Measurements from ENCODE around the gene HMG20A.

Gene HMG20A

DNA sequence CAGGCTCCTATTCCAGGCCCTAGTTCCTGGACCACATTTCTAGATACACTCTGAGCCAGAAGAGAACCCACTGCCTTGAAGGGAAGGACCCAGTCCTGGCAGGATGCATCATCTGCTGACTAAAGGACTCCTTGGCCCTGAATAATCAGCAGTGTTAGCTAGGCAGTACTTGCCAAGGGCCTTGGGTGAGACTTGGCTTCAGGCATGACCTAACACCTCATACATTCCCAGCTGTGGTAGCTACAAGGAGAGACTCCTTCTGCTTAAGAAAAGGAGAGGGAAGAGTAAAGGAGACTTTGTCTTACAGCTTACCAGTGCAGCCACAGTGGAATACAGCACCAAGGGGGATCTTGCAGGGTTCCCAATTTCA, 27.2 kb upstream of the HMG20A start:
- DNase-seq (ENCODE audit: low spot score): no peak
- H4K8ac ChIP-seq (ENCODE audit: low read depth, low read length): no peak overlapping the region
- no peak overlapping the region for H2AK5ac ChIP-seq (ENCODE audit: low read depth, low read length)
- no peak overlapping the region for H3K18ac ChIP-seq (ENCODE audit: low read length)
- H3K23ac ChIP-seq (ENCODE audit: low read depth, low read length, poor library complexity): no peak overlapping the region
- H3K14ac ChIP-seq (ENCODE audit: low read length): no peak overlapping the region
- no peak overlapping the region for H3K9ac ChIP-seq (ENCODE audit: low read depth, low read length, poor library complexity)
- H3K4me1 ChIP-seq (ENCODE audit: control insufficient read depth in 2 of 2, insufficient read depth in 1 of 2, low read depth in 1 of 2, low read length in 2 of 2): no peaks in the 10 kb centered on the region
- H2BK12ac ChIP-seq (ENCODE audit: low read length): no peak overlapping the region
- H2BK120ac ChIP-seq (ENCODE audit: low read depth, low read length): no peak overlapping the region
- no peak overlapping the region for H3K4me2 ChIP-seq (ENCODE audit: insufficient read depth, low read length, poor library complexity, severe bottlenecking)
- no peak overlapping the region for H4K91ac ChIP-seq (ENCODE audit: low read depth, low read length, poor library complexity)
- no peaks in the 10 kb centered on the region for H3K27me3 ChIP-seq (ENCODE audit: control insufficient read depth in 3 of 3, insufficient read depth in 3 of 3, low read depth in 1 of 3, low read length in 3 of 3)
- no peak overlapping the region for H3K4ac ChIP-seq (ENCODE audit: low read length)
- no peak overlapping the region for H2AFZ ChIP-seq (ENCODE audit: low read length)
- H3K36me3 ChIP-seq (replicated peaks in 1 of 2; ENCODE audit: control insufficient read depth in 2 of 2, insufficient read depth in 2 of 2, low read length in 2 of 2): peaks cover 0 to 5% of the 10 kb centered on the region in 2 donors
- no peak overlapping the region for H2BK15ac ChIP-seq (ENCODE audit: low read length)
- H3K27ac ChIP-seq (replicated peaks; ENCODE audit: low read length): no peak overlapping the region
- H3K4me3 ChIP-seq (ENCODE audit: low read length in 2 of 2): no peak overlapping the region
- H3K9me3 ChIP-seq (replicated peaks in 1 of 2; ENCODE audit: control insufficient read depth in 2 of 2, insufficient read depth in 1 of 2, low read depth in 1 of 2, low read length in 2 of 2): peaks cover 2 to 30% of the 10 kb centered on the region in 2 donors
- no peaks in the 10 kb centered on the region for H3K79me1 ChIP-seq (ENCODE audit: low read depth, low read length)
- H2BK5ac ChIP-seq (ENCODE audit: low read length): no peak overlapping the region

DNA sequence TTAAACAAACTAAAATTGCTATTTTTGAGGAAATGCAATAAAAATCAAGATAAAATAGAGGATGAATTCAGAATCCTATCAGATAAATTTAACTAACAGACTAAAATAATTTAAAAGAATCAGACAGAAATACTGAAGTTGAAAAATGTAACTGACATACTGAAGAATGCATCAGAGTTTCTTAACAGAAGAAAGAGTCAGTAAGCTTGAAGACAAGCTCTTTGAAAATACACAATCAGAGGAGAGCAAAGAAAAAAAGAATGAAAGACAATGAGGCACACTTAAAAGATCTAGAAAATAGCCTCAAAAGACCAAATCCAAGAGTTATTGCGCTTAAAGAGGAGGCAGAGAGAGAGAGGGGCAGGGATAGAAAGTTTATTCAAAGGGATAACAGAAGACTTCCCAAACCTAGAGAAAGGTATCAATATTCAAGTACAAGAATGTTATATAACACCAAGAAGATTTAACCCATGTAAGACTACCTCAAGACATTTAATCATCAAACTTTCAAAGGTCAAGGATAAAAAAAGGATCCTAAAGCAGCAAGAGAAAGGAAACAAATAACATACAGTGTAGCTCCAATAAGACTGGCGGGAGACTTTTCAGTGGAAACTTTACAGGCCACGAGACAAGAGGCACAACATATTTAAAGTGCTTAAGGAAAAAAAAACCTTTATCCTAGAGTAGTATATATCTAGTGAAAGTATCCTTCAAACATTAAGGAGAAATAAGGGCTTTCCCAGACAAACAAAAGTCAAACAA, 25.5 kb upstream of the HMG20A start:
- no peak overlapping the region for H3K14ac ChIP-seq (ENCODE audit: low read length)
- H2BK5ac ChIP-seq (ENCODE audit: low read length): no peak overlapping the region
- no peak for DNase-seq (ENCODE audit: low spot score)
- no peak overlapping the region for H4K91ac ChIP-seq (ENCODE audit: low read depth, low read length, poor library complexity)
- peaks cover 4 to 37% of the 10 kb centered on the region in 2 donors for H3K9me3 ChIP-seq (replicated peaks in 1 of 2; ENCODE audit: control insufficient read depth in 2 of 2, insufficient read depth in 1 of 2, low read depth in 1 of 2, low read length in 2 of 2)
- no peaks in the 10 kb centered on the region for H3K79me1 ChIP-seq (ENCODE audit: low read depth, low read length)
- H2BK120ac ChIP-seq (ENCODE audit: low read depth, low read length): no peak overlapping the region
- no peak overlapping the region for H3K4ac ChIP-seq (ENCODE audit: low read length)
- no peak overlapping the region for H2AK5ac ChIP-seq (ENCODE audit: low read depth, low read length)
- H3K4me1 ChIP-seq (ENCODE audit: control insufficient read depth in 2 of 2, insufficient read depth in 1 of 2, low read depth in 1 of 2, low read length in 2 of 2): no peaks in the 10 kb centered on the region
- no peak overlapping the region for H3K4me3 ChIP-seq (ENCODE audit: low read length in 2 of 2)
- no peak overlapping the region for H3K4me2 ChIP-seq (ENCODE audit: insufficient read depth, low read length, poor library complexity, severe bottlenecking)
- H3K23ac ChIP-seq (ENCODE audit: low read depth, low read length, poor library complexity): no peak overlapping the region
- WGBS, 2 donors (ENCODE audit: extremely low coverage in 2 of 2, insufficient read length in 2 of 2, insufficient replicate concordance in 1 of 2): no CpG with 5 or more reads among the region's 3 CpGs
- no peaks in the 10 kb centered on the region for H3K27me3 ChIP-seq (ENCODE audit: control insufficient read depth in 3 of 3, insufficient read depth in 3 of 3, low read depth in 1 of 3, low read length in 3 of 3)
- no peak overlapping the region for H3K9ac ChIP-seq (ENCODE audit: low read depth, low read length, poor library complexity)
- H2AFZ ChIP-seq (ENCODE audit: low read length): no peak overlapping the region
- no peak overlapping the region for H3K27ac ChIP-seq (replicated peaks; ENCODE audit: low read length)
- no peak overlapping the region for H2BK12ac ChIP-seq (ENCODE audit: low read length)
- H3K18ac ChIP-seq (ENCODE audit: low read length): no peak overlapping the region
- no peak overlapping the region for H4K8ac ChIP-seq (ENCODE audit: low read depth, low read length)
- H3K36me3 ChIP-seq (replicated peaks in 1 of 2; ENCODE audit: control insufficient read depth in 2 of 2, insufficient read depth in 2 of 2, low read length in 2 of 2): peaks cover 0 to 5% of the 10 kb centered on the region in 2 donors
- H2BK15ac ChIP-seq (ENCODE audit: low read length): no peak overlapping the region

DNA sequence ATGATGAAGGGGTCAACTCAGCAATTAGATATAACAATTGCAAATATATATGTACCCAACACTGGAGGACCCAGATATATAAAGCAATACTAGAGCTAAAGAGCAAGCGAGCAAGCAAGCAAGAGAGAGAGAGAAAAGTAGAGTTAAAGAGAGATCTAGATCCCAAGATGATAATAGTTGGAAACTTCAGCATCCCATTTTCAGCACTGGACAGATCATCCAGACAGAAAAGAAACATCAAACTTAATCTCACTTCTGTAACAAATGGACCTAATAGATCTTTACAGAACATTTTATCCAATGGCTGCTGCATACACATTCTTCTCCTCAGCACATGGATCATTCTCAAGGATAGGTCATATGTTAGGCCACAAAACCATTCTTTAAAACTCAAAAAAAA, 24.0 kb upstream of the HMG20A start:
- no peak overlapping the region for H2AK5ac ChIP-seq (ENCODE audit: low read depth, low read length)
- no peak overlapping the region for H2BK5ac ChIP-seq (ENCODE audit: low read length)
- no peaks in the 10 kb centered on the region for H3K4me1 ChIP-seq (ENCODE audit: control insufficient read depth in 2 of 2, insufficient read depth in 1 of 2, low read depth in 1 of 2, low read length in 2 of 2)
- no peak overlapping the region for H2BK15ac ChIP-seq (ENCODE audit: low read length)
- H3K23ac ChIP-seq (ENCODE audit: low read depth, low read length, poor library complexity): no peak overlapping the region
- H2BK120ac ChIP-seq (ENCODE audit: low read depth, low read length): no peak overlapping the region
- H3K9me3 ChIP-seq (replicated peaks in 1 of 2; ENCODE audit: control insufficient read depth in 2 of 2, insufficient read depth in 1 of 2, low read depth in 1 of 2, low read length in 2 of 2): peaks cover 4 to 40% of the 10 kb centered on the region in 2 donors
- no peak overlapping the region for H3K27ac ChIP-seq (replicated peaks; ENCODE audit: low read length)
- H3K79me1 ChIP-seq (ENCODE audit: low read depth, low read length): no peaks in the 10 kb centered on the region
- H3K36me3 ChIP-seq (replicated peaks in 1 of 2; ENCODE audit: control insufficient read depth in 2 of 2, insufficient read depth in 2 of 2, low read length in 2 of 2): peaks cover 0 to 5% of the 10 kb centered on the region in 2 donors
- H3K9ac ChIP-seq (ENCODE audit: low read depth, low read length, poor library complexity): no peak overlapping the region
- H3K27me3 ChIP-seq (ENCODE audit: control insufficient read depth in 3 of 3, insufficient read depth in 3 of 3, low read depth in 1 of 3, low read length in 3 of 3): no peaks in the 10 kb centered on the region
- no peak overlapping the region for H3K4me3 ChIP-seq (ENCODE audit: low read length in 2 of 2)
- H2BK12ac ChIP-seq (ENCODE audit: low read length): no peak overlapping the region
- WGBS, 2 donors (ENCODE audit: extremely low coverage in 2 of 2, insufficient read length in 2 of 2, insufficient replicate concordance in 1 of 2): no CpG with 5 or more reads among the region's 1 CpG
- H3K4ac ChIP-seq (ENCODE audit: low read length): no peak overlapping the region
- H2AFZ ChIP-seq (ENCODE audit: low read length): no peak overlapping the region
- no peak for DNase-seq (ENCODE audit: low spot score)
- no peak overlapping the region for H3K18ac ChIP-seq (ENCODE audit: low read length)
- no peak overlapping the region for H4K91ac ChIP-seq (ENCODE audit: low read depth, low read length, poor library complexity)
- no peak overlapping the region for H3K4me2 ChIP-seq (ENCODE audit: insufficient read depth, low read length, poor library complexity, severe bottlenecking)
- H4K8ac ChIP-seq (ENCODE audit: low read depth, low read length): no peak overlapping the region
- no peak overlapping the region for H3K14ac ChIP-seq (ENCODE audit: low read length)

DNA sequence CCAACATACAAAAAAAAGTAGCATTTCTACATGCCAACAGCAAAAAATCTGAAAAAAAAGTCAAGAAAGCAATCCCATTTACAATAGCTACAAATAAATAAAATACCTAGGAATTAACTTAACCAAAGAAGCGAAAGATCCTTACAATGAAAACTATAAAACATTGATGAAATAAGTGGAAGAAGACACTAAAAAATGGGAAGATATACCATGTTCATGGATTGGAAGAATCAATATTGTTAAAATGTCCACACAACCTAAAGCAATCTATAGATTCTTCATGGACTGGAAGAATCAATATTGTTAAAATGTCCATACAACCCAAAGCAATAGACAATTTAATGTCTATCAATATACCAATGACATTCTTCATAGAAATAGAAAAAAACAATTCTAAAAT, 21.8 kb upstream of the HMG20A start:
- H3K27me3 ChIP-seq (ENCODE audit: control insufficient read depth in 3 of 3, insufficient read depth in 3 of 3, low read depth in 1 of 3, low read length in 3 of 3): no peaks in the 10 kb centered on the region
- H3K23ac ChIP-seq (ENCODE audit: low read depth, low read length, poor library complexity): no peak overlapping the region
- H4K91ac ChIP-seq (ENCODE audit: low read depth, low read length, poor library complexity): no peak overlapping the region
- H3K36me3 ChIP-seq (replicated peaks in 1 of 2; ENCODE audit: control insufficient read depth in 2 of 2, insufficient read depth in 2 of 2, low read length in 2 of 2): peaks cover 0 to 2% of the 10 kb centered on the region in 2 donors
- no peak overlapping the region for H3K27ac ChIP-seq (replicated peaks; ENCODE audit: low read length)
- WGBS, 2 donors (ENCODE audit: extremely low coverage in 2 of 2, insufficient read length in 2 of 2, insufficient replicate concordance in 1 of 2): no CpG with 5 or more reads among the region's 1 CpG
- no peak overlapping the region for H3K14ac ChIP-seq (ENCODE audit: low read length)
- H3K4ac ChIP-seq (ENCODE audit: low read length): no peak overlapping the region
- no peak overlapping the region for H2BK120ac ChIP-seq (ENCODE audit: low read depth, low read length)
- no peak overlapping the region for H2BK12ac ChIP-seq (ENCODE audit: low read length)
- H3K79me1 ChIP-seq (ENCODE audit: low read depth, low read length): no peaks in the 10 kb centered on the region
- H3K4me2 ChIP-seq (ENCODE audit: insufficient read depth, low read length, poor library complexity, severe bottlenecking): no peak overlapping the region
- H3K18ac ChIP-seq (ENCODE audit: low read length): no peak overlapping the region
- H3K4me3 ChIP-seq (ENCODE audit: low read length in 2 of 2): no peak overlapping the region
- H3K9me3 ChIP-seq (replicated peaks in 1 of 2; ENCODE audit: control insufficient read depth in 2 of 2, insufficient read depth in 1 of 2, low read depth in 1 of 2, low read length in 2 of 2): peaks cover 4 to 35% of the 10 kb centered on the region in 2 donors
- no peak overlapping the region for H2AFZ ChIP-seq (ENCODE audit: low read length)
- H2AK5ac ChIP-seq (ENCODE audit: low read depth, low read length): no peak overlapping the region
- no peaks in the 10 kb centered on the region for H3K4me1 ChIP-seq (ENCODE audit: control insufficient read depth in 2 of 2, insufficient read depth in 1 of 2, low read depth in 1 of 2, low read length in 2 of 2)
- no peak overlapping the region for H4K8ac ChIP-seq (ENCODE audit: low read depth, low read length)
- no peak overlapping the region for H3K9ac ChIP-seq (ENCODE audit: low read depth, low read length, poor library complexity)
- no peak for DNase-seq (ENCODE audit: low spot score)
- H2BK5ac ChIP-seq (ENCODE audit: low read length): no peak overlapping the region
- no peak overlapping the region for H2BK15ac ChIP-seq (ENCODE audit: low read length)

Measured in neuronal stem cell (in vitro differentiated cells).